Measurements from ENCODE around the gene SNX5. TPM values are rescaled to one million over a fixed set of nuclear protein-coding genes. Genes with fewer than 3 reads are reported as not detected.

Gene SNX5
- total and polyA plus RNA-seq, 2 of the 13 experiments (the other 11 are each of a cell fraction or from before 2014, with no cell fraction given), result 664 to 1,040 TPM

- TF ChIP-seq MYNN (CRISPR knock-in tag; IDR thresholded peaks at IDR 0.05; ENCODE audit: low read depth) (0 out of 2 replicates have a peak, but pooled peaks have one; percentile 60), IRF1 (CRISPR knock-in tag; IDR thresholded peaks at IDR 0.05; ENCODE audit: low read depth) (0 out of 2 replicates have a peak, but pooled peaks have one; percentile 38), ZC3H13 (CRISPR knock-in tag; IDR thresholded peaks at IDR 0.05) (peak; percentile 75), ZNF878 (CRISPR knock-in tag; IDR thresholded peaks at IDR 0.05) (0 out of 2 replicates have a peak, but pooled peaks have one; percentile 22), NFIB (CRISPR knock-in tag; IDR thresholded peaks at IDR 0.05; ENCODE audit: borderline replicate concordance) (no peak), SETDB1 (CRISPR knock-in tag; IDR thresholded peaks at IDR 0.05; ENCODE audit: borderline replicate concordance) (no peak), ZNF552 (CRISPR knock-in tag; IDR thresholded peaks at IDR 0.05; ENCODE audit: borderline replicate concordance) (0 out of 2 replicates have a peak, but pooled peaks have one; percentile 45), ZBTB2 (CRISPR knock-in tag; IDR thresholded peaks at IDR 0.05; ENCODE audit: low read depth) (peak; percentile 51; the same call in 1 of the 2 replicates), GPN1 (CRISPR knock-in tag; IDR thresholded peaks at IDR 0.05; ENCODE audit: borderline replicate concordance) (no peak), TP53 (CRISPR knock-in tag; conservative IDR thresholded peaks at IDR 0.05) (no peak; the same call in 1 of the 2 replicates), TRIM22 (IDR thresholded peaks at IDR 0.05) (no peak), TOE1 (CRISPR knock-in tag; IDR thresholded peaks at IDR 0.05) (no peak), ZNF282 (IDR thresholded peaks at IDR 0.05; ENCODE audit: partially characterized antibody) (no peak), ZNF143 (CRISPR knock-in tag; IDR thresholded peaks at IDR 0.05) (0 out of 2 replicates have a peak, but pooled peaks have one; percentile 32), ZSCAN22 (CRISPR knock-in tag; IDR thresholded peaks at IDR 0.05) (peak; percentile 71; the same call in 1 of the 2 replicates), MIER3 (CRISPR knock-in tag; IDR thresholded peaks at IDR 0.05; ENCODE audit: borderline replicate concordance) (peak; percentile 98), ZFP91 (CRISPR knock-in tag; IDR thresholded peaks at IDR 0.05; ENCODE audit: borderline replicate concordance) (peak; percentile 19; the same call in 1 of the 2 replicates), GLI4 (CRISPR knock-in tag; IDR thresholded peaks at IDR 0.05; ENCODE audit: borderline replicate concordance) (no peak), NFE2 (CRISPR knock-in tag; IDR thresholded peaks at IDR 0.05) (no peak), CBX5 (CRISPR knock-in tag; IDR thresholded peaks at IDR 0.05; ENCODE audit: borderline replicate concordance) (peak; percentile 92; the same call in 1 of the 2 replicates), ZC3H4 (CRISPR knock-in tag; IDR thresholded peaks at IDR 0.05; ENCODE audit: borderline replicate concordance) (no peak), FUBP1 (CRISPR knock-in tag; IDR thresholded peaks at IDR 0.05; ENCODE audit: borderline replicate concordance) (0 out of 2 replicates have a peak, but pooled peaks have one; percentile 32)
Observed at GRCh38 chr20:17896771-17897369, 71.7 kb downstream of the SNX5 start (continued).
